HG03520 (cell line): Measurements from ENCODE around the gene HAO2.
A peak's percentile ranks its signal among the peaks of the same experiment; 100 is the strongest.
"Not testable (repeated sequence)": the region's sequence is repeated elsewhere in the genome, so short reads cannot be mapped to it uniquely, and the experiment has no call there.

Experiments used
- ATAC-seq: cut with Tn5 transposase; IDR thresholded peaks from one replicate; pipeline ENCODE4 v1.9.1; 2021; ENCODE audit warnings: mild to moderate bottlenecking, moderate library complexity; ENCODE audit not compliant: unreplicated experiment

Gene HAO2

GRCh38 chr1:119341372-119341947 lies 27.1 kb upstream of the HAO2 start:
- no peak for ATAC-seq

GRCh38 chr1:119345398-119345797 lies 23.2 kb upstream of the HAO2 start:
- no peak for ATAC-seq

- peak; percentile 53 for ATAC-seq
These were observed 20.7 kb upstream of the HAO2 start for GRCh38 chr1:119347858-119348257.

GRCh38 chr1:119348941-119349340 lies 19.6 kb upstream of the HAO2 start:
- no peak for ATAC-seq

GRCh38 chr1:119350866-119351265 lies 17.7 kb upstream of the HAO2 start:
- not testable (repeated sequence) for ATAC-seq

- no peak for ATAC-seq
These were observed 16.6 kb upstream of the HAO2 start for GRCh38 chr1:119351997-119352396.

GRCh38 chr1:119353836-119354235 lies 14.7 kb upstream of the HAO2 start:
- ATAC-seq = no peak

GRCh38 chr1:119358636-119359035 lies 9.9 kb upstream of the HAO2 start:
- ATAC-seq = no peak

- no peak for ATAC-seq
These were observed 8.9 kb upstream of the HAO2 start for GRCh38 chr1:119359730-119360129.

GRCh38 chr1:119361205-119361604 lies 7.4 kb upstream of the HAO2 start:
- no peak for ATAC-seq

- ATAC-seq = no peak
These were observed 6.8 kb upstream of the HAO2 start for GRCh38 chr1:119361620-119362344.

- no peak for ATAC-seq
These were observed 5.4 kb upstream of the HAO2 start for GRCh38 chr1:119363162-119363561.

- ATAC-seq = no peak
These were observed 3.9 kb upstream of the HAO2 start for GRCh38 chr1:119364640-119365039.

GRCh38 chr1:119366424-119366823 lies 2.2 kb upstream of the HAO2 start:
- ATAC-seq = peak; percentile 47

- ATAC-seq = no peak
These were observed 1.0 kb upstream of the HAO2 start for GRCh38 chr1:119367432-119368124.

- no peak for ATAC-seq
These were observed 2.2 kb downstream of the HAO2 start for GRCh38 chr1:119370748-119371147.

- ATAC-seq = no peak
These were observed 3.2 kb downstream of the HAO2 start for GRCh38 chr1:119371815-119372214.

GRCh38 chr1:119372503-119373086 lies 4.0 kb downstream of the HAO2 start:
- peak; percentile 54 for ATAC-seq

GRCh38 chr1:119373465-119373864 lies 4.9 kb downstream of the HAO2 start:
- ATAC-seq = no peak

- no peak for ATAC-seq
These were observed 5.8 kb downstream of the HAO2 start for GRCh38 chr1:119374208-119374874.

- ATAC-seq = no peak
These were observed 6.8 kb downstream of the HAO2 start for GRCh38 chr1:119375366-119375765.
